B cell (primary cell): ENCODE results near the gene MED27. TPM values are rescaled to one million over a fixed set of nuclear protein-coding genes. Genes with fewer than 3 reads are reported as not detected.

ENCODE experiments used
- ATAC-seq: fragments of 200-7000 bp; cut with Tn5 transposase; one replicate; pipeline ENCODE4 v1.10.0; 2021; ENCODE audit warnings: low read depth, mild to moderate bottlenecking, moderate number of reproducible peaks, moderate library complexity
- CTCF ChIA-PET: fragments of 350-600 bp; sonication (Branson Sonifier 250); formaldehyde crosslinking; loops from one replicate; lab custom pipeline; 2021; ENCODE audit warnings: antibody characterized with exemption, inconsistent platforms; lab: Charles Lee
- POLR2A ChIA-PET: fragments of 350-600 bp; sonication (Branson Sonifier 250); formaldehyde crosslinking; loops from one replicate; lab custom pipeline; 2021; ENCODE audit warnings: antibody characterized with exemption; lab: Charles Lee
- DNase-seq: peaks from one replicate; pipeline ENCODE4 v3.0.0; 2013
- H2AFZ ChIP-seq: 2 replicates; pipeline ENCODE4 v1.6.1; 2012; ENCODE audit warnings: mild to moderate bottlenecking, low read depth, low read length; ENCODE audit not compliant: insufficient read depth, poor library complexity, severe bottlenecking
- H3K27ac ChIP-seq, 2 donors: 1 replicate in 1 of 2; 2 replicates in 1 of 2; pipeline ENCODE4 v1.5.1; 2012 to 2013; ENCODE audit warnings: low read length in 2 of 2, mild to moderate bottlenecking in 2 of 2, moderate library complexity in 1 of 2
- H3K27me3 ChIP-seq, 4 experiments: fragments of 200-600 bp in 1 of 4; sonication (generic) in 1 of 4; replicated peaks in 1 of 4; 1 replicate in 2 of 4; 2 replicates in 2 of 4; pipeline versions ENCODE4 v1.6.1 to v1.7.0; 2013 to 2016; ENCODE audit warnings: low read length in 3 of 4, mild to moderate bottlenecking in 2 of 4, mixed read lengths in 1 of 4, moderate library complexity in 1 of 4; ENCODE audit not compliant: insufficient read depth in 4 of 4, control insufficient read depth in 3 of 4; ENCODE audit errors: control extremely low read depth in 1 of 4
- H3K36me3 ChIP-seq, 2 experiments: replicated peaks in 1 of 2; 1 replicate in 1 of 2; 2 replicates in 1 of 2; pipeline versions ENCODE4 v1.6.1 to v1.7.1; 2013; ENCODE audit warnings: low read length in 1 of 2; ENCODE audit not compliant: insufficient read depth in 2 of 2, control insufficient read depth in 1 of 2; ENCODE audit errors: control extremely low read depth in 1 of 2, extremely low read depth in 1 of 2
- H3K4me1 ChIP-seq, 2 donors: fragments of 200-600 bp in 1 of 2; sonication (generic) in 1 of 2; 1 replicate in 1 of 2; 2 replicates in 1 of 2; pipeline versions ENCODE4 v1.5.1 to v1.6.1; 2013 to 2017; ENCODE audit warnings: low read length in 2 of 2; ENCODE audit not compliant: control insufficient read depth in 2 of 2, insufficient read depth in 2 of 2
- H3K4me2 ChIP-seq: replicated peaks from 2 replicates; pipeline ENCODE3; 2012; ENCODE audit warnings: mild to moderate bottlenecking, low read depth, low read length; ENCODE audit not compliant: poor library complexity, severe bottlenecking
- H3K4me3 ChIP-seq, 5 experiments: fragments of 200-600 bp in 1 of 5; sonication (generic) in 1 of 5; 1 replicate in 3 of 5; 2 replicates in 2 of 5; pipeline versions ENCODE4 v1.5.1 to v1.7.0; 2011 to 2016; ENCODE audit warnings: low read length in 4 of 5, mild to moderate bottlenecking in 4 of 5, low read depth in 2 of 5, control low read depth in 1 of 5, moderate library complexity in 1 of 5; ENCODE audit not compliant: insufficient read depth in 1 of 5; ENCODE audit errors: control extremely low read depth in 1 of 5, extremely low read depth in 1 of 5
- H3K79me2 ChIP-seq: fragments of 200-600 bp; sonication (generic); one replicate; pipeline ENCODE4 v1.6.0; 2016; ENCODE audit warnings: low read length; ENCODE audit not compliant: control insufficient read depth, insufficient read depth
- H3K9ac ChIP-seq: fragments of 200-600 bp; sonication (generic); 2 replicates; pipeline ENCODE4 v1.6.1; 2017; ENCODE audit warnings: mild to moderate bottlenecking, low read length, moderate library complexity
- H3K9me3 ChIP-seq, 3 donors: one replicate each; pipeline versions ENCODE4 v1.6.1 to v1.7.1; 2013; ENCODE audit warnings: low read length in 2 of 3; ENCODE audit not compliant: control insufficient read depth in 2 of 3, insufficient read depth in 1 of 3; ENCODE audit errors: control extremely low read depth in 1 of 3
- H4K20me1 ChIP-seq: 2 replicates; pipeline ENCODE4 v1.6.0; 2012; ENCODE audit warnings: mild to moderate bottlenecking, low read length; ENCODE audit not compliant: insufficient read depth, control insufficient read depth, poor library complexity, severe bottlenecking
- H3K27ac Mint-ChIP-seq: one replicate; pipeline ENCODE4 v1.8.0; 2021; ENCODE audit warnings: mixed read lengths
- H3K27me3 Mint-ChIP-seq: one replicate; pipeline ENCODE4 v1.8.0; 2021; ENCODE audit warnings: mixed read lengths
- H3K4me1 Mint-ChIP-seq: one replicate; pipeline ENCODE4 v1.8.0; 2021; ENCODE audit warnings: mixed read lengths
- H3K4me3 Mint-ChIP-seq: one replicate; pipeline ENCODE4 v1.8.0; 2021; ENCODE audit warnings: mixed read lengths
- H3K9me3 Mint-ChIP-seq: one replicate; pipeline ENCODE4 v1.8.0; 2022; ENCODE audit warnings: mixed read lengths; ENCODE audit not compliant: insufficient read depth
- EZH2 ChIP-seq: IDR thresholded peaks from 2 replicates; pipeline ENCODE4 v1.6.1; 2012; ENCODE audit warnings: borderline replicate concordance, low read depth, mild to moderate bottlenecking, moderate library complexity, low read length; ENCODE audit not compliant: insufficient read depth, poor library complexity, severe bottlenecking
- WGBS: methylation state at CpG from one replicate; pipeline ENCODE4 v1.1.5; 2013; ENCODE audit warnings: missing lambda C conversion rate; ENCODE audit not compliant: insufficient coverage; 5-methylcytosine and 5-hydroxymethylcytosine counted together
- intact Hi-C: fragments of 100-400 bp; cut with micrococcal nuclease; formaldehyde crosslinking; loops from one replicate; pipeline ENCODE4 v1.10.0; 2022
- polyA plus RNA-seq: library from polyadenylated mRNA; depleted of rRNA; stranded (reverse); fragments of >200 nt; gene quantifications from 2 replicates; pipeline ENCODE4 v1.2.3, GENCODE V29; 2012
- total RNA-seq, 2 donors: library from RNA; stranded (reverse); fragments of 120-200 nt in 1 of 2; gene quantifications; 1 replicate in 1 of 2; 2 replicates in 1 of 2; pipeline versions ENCODE4 v1.2.3 to v1.2.4, GENCODE V29; 2013 to 2022
- TF ChIP-seq, protein P1 (sequence below): fragments of 200-600 bp; IDR thresholded peaks from one replicate; pipeline ENCODE4 v1.8.0; 2022; ENCODE audit warnings: antibody characterized with exemption, mild to moderate bottlenecking

The MED27 gene
- total and polyA plus RNA-seq, 2 donors (not counting 1 experiment from before 2014, with no cell fraction given), result 17.4 to 17.7 TPM

DNA sequence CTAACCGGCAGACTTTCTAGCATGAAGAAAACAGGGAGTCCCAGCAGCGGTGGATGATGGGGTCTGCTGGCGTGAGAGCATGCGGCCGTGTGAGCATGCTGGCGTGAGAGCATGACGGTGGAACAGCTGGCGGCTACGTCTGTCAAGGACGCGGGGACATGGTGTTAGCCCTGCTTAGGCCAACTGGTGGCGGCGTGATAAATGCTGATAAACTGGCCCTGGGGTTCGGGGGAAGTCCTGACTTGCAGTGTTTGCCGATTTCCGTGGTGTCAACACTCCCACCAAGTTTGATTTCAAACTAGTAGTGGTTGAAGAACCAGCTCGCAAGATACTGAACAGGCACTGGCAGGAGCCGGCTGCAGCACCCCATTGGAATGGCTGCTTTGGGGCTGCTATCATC is 217.4 kb downstream of the MED27 start:
- H3K27ac Mint-ChIP-seq, result no peak overlapping the region
- Histone ChIP-seq H2AFZ (no peak overlapping the region), H3K4me3 (no peak overlapping the region), H3K9me3 (no peaks in the 10 kb centered on the region), H3K79me2 (no peaks in the 10 kb centered on the region), H3K4me1 (no peaks in the 10 kb centered on the region), H3K9ac (no peak overlapping the region), H3K4me2 (no peak overlapping the region), H3K27ac (no peak overlapping the region), H4K20me1 (no peaks in the 10 kb centered on the region), H3K36me3 (peaks cover 0 to 11% of the 10 kb centered on the region in 2 experiments), H3K27me3 (no peaks in the 10 kb centered on the region)
- ChIA-PET POLR2A (no interaction called here), CTCF (interaction anchor here (1.2 kb wide), 1 partner anchor 9 kb away, joined by 3 read pairs; no protein-coding TSS in a partner anchor)
- ATAC-seq (no peak), DNase-seq (no peak)
- H3K4me1 Mint-ChIP-seq, result peaks cover 3% of the 10 kb centered on the region
- no peaks in the 10 kb centered on the region for H3K27me3 Mint-ChIP-seq
- intact Hi-C loops, result no loop called here
- TF ChIP-seq, protein P1, sequence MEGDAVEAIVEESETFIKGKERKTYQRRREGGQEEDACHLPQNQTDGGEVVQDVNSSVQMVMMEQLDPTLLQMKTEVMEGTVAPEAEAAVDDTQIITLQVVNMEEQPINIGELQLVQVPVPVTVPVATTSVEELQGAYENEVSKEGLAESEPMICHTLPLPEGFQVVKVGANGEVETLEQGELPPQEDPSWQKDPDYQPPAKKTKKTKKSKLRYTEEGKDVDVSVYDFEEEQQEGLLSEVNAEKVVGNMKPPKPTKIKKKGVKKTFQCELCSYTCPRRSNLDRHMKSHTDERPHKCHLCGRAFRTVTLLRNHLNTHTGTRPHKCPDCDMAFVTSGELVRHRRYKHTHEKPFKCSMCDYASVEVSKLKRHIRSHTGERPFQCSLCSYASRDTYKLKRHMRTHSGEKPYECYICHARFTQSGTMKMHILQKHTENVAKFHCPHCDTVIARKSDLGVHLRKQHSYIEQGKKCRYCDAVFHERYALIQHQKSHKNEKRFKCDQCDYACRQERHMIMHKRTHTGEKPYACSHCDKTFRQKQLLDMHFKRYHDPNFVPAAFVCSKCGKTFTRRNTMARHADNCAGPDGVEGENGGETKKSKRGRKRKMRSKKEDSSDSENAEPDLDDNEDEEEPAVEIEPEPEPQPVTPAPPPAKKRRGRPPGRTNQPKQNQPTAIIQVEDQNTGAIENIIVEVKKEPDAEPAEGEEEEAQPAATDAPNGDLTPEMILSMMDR, result no peak
- TF ChIP-seq EZH2, result no peak
- no peaks in the 10 kb centered on the region for H3K9me3 Mint-ChIP-seq
- no peak overlapping the region for H3K4me3 Mint-ChIP-seq
- 93% methylated on average over 18 of the region's 18 CpGs for WGBS

DNA sequence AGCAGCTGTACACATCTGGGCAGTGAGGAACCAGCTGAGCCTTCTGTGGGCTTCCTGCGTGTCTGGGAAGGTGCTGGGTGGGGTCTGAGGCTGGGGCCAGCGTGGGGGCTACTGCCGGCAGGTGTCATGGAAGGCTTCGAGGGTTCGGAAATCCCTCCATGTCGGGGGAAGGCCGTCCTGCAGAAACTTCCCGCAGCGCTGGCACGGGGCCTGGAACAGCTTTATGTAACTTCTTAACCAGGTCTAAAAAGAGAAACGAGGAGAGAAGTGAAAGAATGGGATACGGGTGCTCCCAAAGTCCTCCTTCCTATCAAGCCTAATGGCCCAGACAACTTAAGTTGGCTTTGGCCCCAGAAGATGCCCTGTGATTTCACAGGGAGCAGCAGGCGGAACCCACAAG is 219.2 kb downstream of the MED27 start:
- ChIA-PET CTCF (no interaction called here), POLR2A (no interaction called here)
- Histone ChIP-seq H3K27me3 (no peaks in the 10 kb centered on the region), H3K79me2 (no peaks in the 10 kb centered on the region), H4K20me1 (no peaks in the 10 kb centered on the region), H2AFZ (no peak overlapping the region), H3K27ac (no peak overlapping the region), H3K4me1 (no peaks in the 10 kb centered on the region), H3K9me3 (no peaks in the 10 kb centered on the region), H3K9ac (no peak overlapping the region), H3K4me3 (no peak overlapping the region), H3K4me2 (no peak overlapping the region), H3K36me3 (peaks cover 0 to 11% of the 10 kb centered on the region in 2 experiments)
- ATAC-seq (no peak), DNase-seq (no peak)
- no peaks in the 10 kb centered on the region for H3K27me3 Mint-ChIP-seq
- no peaks in the 10 kb centered on the region for H3K9me3 Mint-ChIP-seq
- peaks cover 3% of the 10 kb centered on the region for H3K4me1 Mint-ChIP-seq
- H3K27ac Mint-ChIP-seq, result no peak overlapping the region
- intact Hi-C loops, result no loop called here
- WGBS, result 97% methylated on average over 10 of the region's 13 CpGs
- TF ChIP-seq, protein P1, result no peak
- TF ChIP-seq EZH2, result no peak
- no peak overlapping the region for H3K4me3 Mint-ChIP-seq
